Stimulated activated CD8-positive, alpha-beta memory T cell treated with anti-CD3 and anti-CD28 coated beads, Interleukin-4, amount 100 ng/mL, for 24 hours (primary cell): Measurements from ENCODE around the gene CHRNA9.
"Not testable (repeated sequence)": the region's sequence is repeated elsewhere in the genome, so short reads cannot be mapped to it uniquely, and the experiment has no call there.

Source experiments
- DNase-seq: peaks from one replicate; pipeline ENCODE4 v3.0.0-alpha.2; 2020; ENCODE audit warnings: low read depth

The CHRNA9 gene

GRCh38 chr4:40388239-40388638 is 53.1 kb downstream of the CHRNA9 start:
- no peak for DNase-seq

GRCh38 chr4:40389986-40390385 is 54.9 kb downstream of the CHRNA9 start:
- no peak for DNase-seq

GRCh38 chr4:40392241-40392640 is 57.1 kb downstream of the CHRNA9 start:
- DNase-seq = not testable (repeated sequence)

GRCh38 chr4:40394236-40394635 is 59.1 kb downstream of the CHRNA9 start:
- DNase-seq = no peak

- no peak for DNase-seq
Measured at GRCh38 chr4:40395166-40395900, 60.2 kb downstream of the CHRNA9 start.

- no peak for DNase-seq
Measured at GRCh38 chr4:40395908-40396793, 61.0 kb downstream of the CHRNA9 start.

GRCh38 chr4:40399578-40399977 is 64.4 kb downstream of the CHRNA9 start:
- DNase-seq = no peak

GRCh38 chr4:40401096-40401495 is 66.0 kb downstream of the CHRNA9 start:
- DNase-seq = no peak

GRCh38 chr4:40401631-40402030 is 66.5 kb downstream of the CHRNA9 start:
- DNase-seq = no peak

- DNase-seq = no peak
Measured at GRCh38 chr4:40402556-40402955, 67.4 kb downstream of the CHRNA9 start.

GRCh38 chr4:40403081-40403480 is 67.9 kb downstream of the CHRNA9 start:
- no peak for DNase-seq
